Uterus (tissue), 2 donors: ENCODE data around the gene GPM6B.

Experiments used
- CTCF ChIP-seq, 4 experiments: fragments of 200-600 bp in 2 of 4; fragments of 450-650 bp in 2 of 4; sonication (generic) in 2 of 4; IDR thresholded peaks; one replicate each; pipeline ENCODE4 v1.5.1; 2016 to 2019; ENCODE audit warnings: antibody characterized with exemption in 4 of 4, mild to moderate bottlenecking in 2 of 4, moderate library complexity in 1 of 4
- POLR2A ChIP-seq, 2 donors: fragments of 450-650 bp; IDR thresholded peaks; one replicate each; pipeline ENCODE4 v1.6.1; 2016; ENCODE audit warnings: antibody characterized with exemption in 2 of 2, mild to moderate bottlenecking in 1 of 2, moderate library complexity in 1 of 2

- TF ChIP-seq POLR2A (IDR thresholded peaks at IDR 0.05) (no peak), CTCF (IDR thresholded peaks at IDR 0.05) (no peak)
Measured at GRCh38 chrX:13829983-13830382, 13.1 kb upstream of the GPM6B start.
